HG03064 (cell line): ENCODE data around the gene TIMM8B.
A peak's percentile ranks its signal among the peaks of the same experiment; 100 is the strongest.
"Not testable (repeated sequence)": the region's sequence is repeated elsewhere in the genome, so short reads cannot be mapped to it uniquely, and the experiment has no call there.

Source experiments
- ATAC-seq: cut with Tn5 transposase; IDR thresholded peaks from one replicate; pipeline ENCODE4 v1.9.1; 2021; ENCODE audit warnings: low read depth; ENCODE audit not compliant: unreplicated experiment

TIMM8B gene

GRCh38 chr11:112085822-112086421, 634 bp downstream of the TIMM8B start:
- ATAC-seq = peak; percentile 38

GRCh38 chr11:112082729-112083128, 3.8 kb downstream of the TIMM8B start:
- no peak for ATAC-seq

- ATAC-seq = peak; percentile 83
Measured at GRCh38 chr11:112073941-112074811, 12.4 kb downstream of the TIMM8B start, which contains the start of the genes NKAPD1 and PIH1D2. TSS of gene NKAPD1 (plus strand) at chr11:112074299. CDS start at chr11:112075575, 1,276 bp downstream. TSS of gene PIH1D2 (minus strand) at chr11:112074017. CDS start at chr11:112073174, 843 bp downstream.

- ATAC-seq = no peak
Measured at GRCh38 chr11:112062923-112063322, 23.6 kb downstream of the TIMM8B start.

GRCh38 chr11:112058103-112058502, 28.5 kb downstream of the TIMM8B start:
- ATAC-seq = no peak

GRCh38 chr11:112057170-112057569, 29.4 kb downstream of the TIMM8B start:
- no peak for ATAC-seq

- no peak for ATAC-seq
Measured at GRCh38 chr11:112051768-112052167, 34.8 kb downstream of the TIMM8B start.

GRCh38 chr11:112050721-112051120, 35.8 kb downstream of the TIMM8B start:
- peak; percentile 77 for ATAC-seq

- ATAC-seq = no peak
Measured at GRCh38 chr11:112049777-112050176, 36.8 kb downstream of the TIMM8B start.

- not testable (repeated sequence) for ATAC-seq
Measured at GRCh38 chr11:112048256-112048655, 38.3 kb downstream of the TIMM8B start.

- ATAC-seq = not testable (repeated sequence)
Measured at GRCh38 chr11:112046647-112047046, 39.9 kb downstream of the TIMM8B start.

- no peak for ATAC-seq
Measured at GRCh38 chr11:112044961-112045360, 41.6 kb downstream of the TIMM8B start.

- ATAC-seq = no peak
Measured at GRCh38 chr11:112042961-112043304, 43.6 kb downstream of the TIMM8B start.

GRCh38 chr11:112042161-112042960, 44.2 kb downstream of the TIMM8B start:
- no peak for ATAC-seq

- ATAC-seq = no peak
Measured at GRCh38 chr11:112037527-112037926, 49.0 kb downstream of the TIMM8B start.
